ENCODE results near the gene ARRB1.
"Not testable (repeated sequence)": the region's sequence is repeated elsewhere in the genome, so short reads cannot be mapped to it uniquely, and the experiment has no call there.

The ARRB1 gene

GRCh38 chr11:75351541-75351790 lies at the start of gene ARRB1:
Gene ARRB1 (minus strand): TSS chr11:75351661. CDS start chr11:75351607, 54 bp downstream.
- peak; percentile 41 for DNase-seq

- no peak for DNase-seq
These were observed 48.8 kb upstream of the ARRB1 start for GRCh38 chr11:75400146-75400865.

GRCh38 chr11:75399344-75400145 lies 48.1 kb upstream of the ARRB1 start, which contains the start of gene RPS3:
Gene RPS3 (plus strand): TSS chr11:75399518. CDS start chr11:75399548, 30 bp downstream.
- DNase-seq = peak; percentile 94

GRCh38 chr11:75398906-75399305 lies 47.4 kb upstream of the ARRB1 start:
- no peak for DNase-seq

- DNase-seq = no peak
These were observed 42.8 kb upstream of the ARRB1 start for GRCh38 chr11:75394085-75394840.

GRCh38 chr11:75389925-75390324 lies 38.5 kb upstream of the ARRB1 start:
- DNase-seq = peak; percentile 10

GRCh38 chr11:75389276-75389605 lies 37.8 kb upstream of the ARRB1 start:
- no peak for DNase-seq

GRCh38 chr11:75388386-75389275 lies 37.2 kb upstream of the ARRB1 start:
- peak; percentile 92 for DNase-seq

GRCh38 chr11:75387736-75388294 lies 36.4 kb upstream of the ARRB1 start:
- no peak for DNase-seq

GRCh38 chr11:75386942-75387630 lies 35.6 kb upstream of the ARRB1 start:
- no peak for DNase-seq

- peak; percentile 75 for DNase-seq
These were observed 33.1 kb upstream of the ARRB1 start for GRCh38 chr11:75384438-75385080.

- DNase-seq = no peak
These were observed 31.8 kb upstream of the ARRB1 start for GRCh38 chr11:75383246-75383645.

- no peak for DNase-seq
These were observed 29.4 kb upstream of the ARRB1 start for GRCh38 chr11:75380716-75381420.

- DNase-seq = no peak
These were observed 28.8 kb upstream of the ARRB1 start for GRCh38 chr11:75380245-75380644.

GRCh38 chr11:75378776-75379175 lies 27.3 kb upstream of the ARRB1 start:
- DNase-seq = not testable (repeated sequence)

- DNase-seq = no peak
These were observed 24.7 kb upstream of the ARRB1 start for GRCh38 chr11:75376175-75376574.

GRCh38 chr11:75375626-75376025 lies 24.2 kb upstream of the ARRB1 start:
- no peak for DNase-seq

GRCh38 chr11:75374646-75375045 lies 23.2 kb upstream of the ARRB1 start:
- no peak for DNase-seq

GRCh38 chr11:75373201-75373600 lies 21.7 kb upstream of the ARRB1 start:
- DNase-seq = no peak

Measured in NCI-H345 (cell line).